Measurements from ENCODE around the gene PRG2. TPM values are rescaled to one million over a fixed set of nuclear protein-coding genes. Genes with fewer than 3 reads are reported as not detected.

The PRG2 gene
- total and polyA plus RNA-seq, 9 of the 15 experiments (the other 6 are each of a cell fraction or from before 2014, with no cell fraction given): 1.8 to 78.0 (median 26.6) TPM

DNA sequence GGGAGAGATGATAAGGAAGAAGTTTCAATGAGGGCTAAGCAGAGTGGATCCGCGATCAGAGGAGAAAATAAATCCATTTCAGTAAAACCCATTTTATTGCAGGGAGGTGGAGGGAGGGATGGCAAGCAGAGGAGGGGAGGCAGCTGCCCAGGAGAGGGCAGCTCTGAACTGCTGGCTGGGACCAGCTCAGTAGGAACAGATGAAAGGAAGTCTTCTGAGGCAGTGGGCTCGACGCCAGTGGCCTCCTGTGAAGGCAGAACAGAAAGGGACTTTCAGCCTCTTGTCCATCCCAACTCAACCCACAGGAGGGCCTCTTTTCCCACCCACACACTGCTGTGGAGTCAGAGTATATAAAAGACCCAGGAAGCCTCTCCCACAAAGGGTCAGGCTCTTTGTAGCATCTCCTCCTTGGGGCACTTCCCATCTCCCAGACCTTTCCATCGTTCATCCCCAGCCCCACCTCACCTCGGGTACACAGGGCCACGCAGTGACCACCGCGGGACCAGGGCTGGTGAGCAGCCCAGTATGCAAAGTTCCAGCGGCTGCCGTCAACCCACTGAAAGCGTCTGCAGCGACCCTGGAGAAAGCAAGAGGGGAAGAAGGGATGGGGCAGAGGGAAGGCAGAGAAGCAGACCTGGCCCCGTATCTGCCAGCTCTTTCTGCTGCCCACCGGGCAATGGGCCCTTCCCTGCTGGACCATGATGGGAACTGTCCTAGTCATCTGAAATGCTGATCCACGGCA is 3.0 kb downstream of the PRG2 start (continued):
- TF ChIP-seq, protein P1, sequence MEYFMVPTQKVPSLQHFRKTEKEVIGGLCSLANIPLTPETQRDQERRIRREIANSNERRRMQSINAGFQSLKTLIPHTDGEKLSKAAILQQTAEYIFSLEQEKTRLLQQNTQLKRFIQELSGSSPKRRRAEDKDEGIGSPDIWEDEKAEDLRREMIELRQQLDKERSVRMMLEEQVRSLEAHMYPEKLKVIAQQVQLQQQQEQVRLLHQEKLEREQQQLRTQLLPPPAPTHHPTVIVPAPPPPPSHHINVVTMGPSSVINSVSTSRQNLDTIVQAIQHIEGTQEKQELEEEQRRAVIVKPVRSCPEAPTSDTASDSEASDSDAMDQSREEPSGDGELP (CRISPR knock-in tag; IDR thresholded peaks at IDR 0.05; ENCODE audit: borderline replicate concordance): no peak
- TF ChIP-seq ZKSCAN8 (CRISPR knock-in tag; IDR thresholded peaks at IDR 0.05) (no peak), ZNF121 (CRISPR knock-in tag; conservative IDR thresholded peaks at IDR 0.05) (no peak), ZNF589 (CRISPR knock-in tag; IDR thresholded peaks at IDR 0.05; ENCODE audit: low read depth) (no peak), RBM25 (IDR thresholded peaks at IDR 0.05; ENCODE audit: low read depth, low read length, severe bottlenecking) (no peak), ZNF41 (CRISPR knock-in tag; conservative IDR thresholded peaks at IDR 0.05) (no peak), CTBP1 (IDR thresholded peaks at IDR 0.05; ENCODE audit: borderline replicate concordance) (peak; percentile 34; the same call in 1 of the 2 replicates), ZNF75A (CRISPR knock-in tag; IDR thresholded peaks at IDR 0.05) (0 out of 2 replicates have a peak, but pooled peaks have one; percentile 44)
- TF ChIP-seq, protein P2, sequence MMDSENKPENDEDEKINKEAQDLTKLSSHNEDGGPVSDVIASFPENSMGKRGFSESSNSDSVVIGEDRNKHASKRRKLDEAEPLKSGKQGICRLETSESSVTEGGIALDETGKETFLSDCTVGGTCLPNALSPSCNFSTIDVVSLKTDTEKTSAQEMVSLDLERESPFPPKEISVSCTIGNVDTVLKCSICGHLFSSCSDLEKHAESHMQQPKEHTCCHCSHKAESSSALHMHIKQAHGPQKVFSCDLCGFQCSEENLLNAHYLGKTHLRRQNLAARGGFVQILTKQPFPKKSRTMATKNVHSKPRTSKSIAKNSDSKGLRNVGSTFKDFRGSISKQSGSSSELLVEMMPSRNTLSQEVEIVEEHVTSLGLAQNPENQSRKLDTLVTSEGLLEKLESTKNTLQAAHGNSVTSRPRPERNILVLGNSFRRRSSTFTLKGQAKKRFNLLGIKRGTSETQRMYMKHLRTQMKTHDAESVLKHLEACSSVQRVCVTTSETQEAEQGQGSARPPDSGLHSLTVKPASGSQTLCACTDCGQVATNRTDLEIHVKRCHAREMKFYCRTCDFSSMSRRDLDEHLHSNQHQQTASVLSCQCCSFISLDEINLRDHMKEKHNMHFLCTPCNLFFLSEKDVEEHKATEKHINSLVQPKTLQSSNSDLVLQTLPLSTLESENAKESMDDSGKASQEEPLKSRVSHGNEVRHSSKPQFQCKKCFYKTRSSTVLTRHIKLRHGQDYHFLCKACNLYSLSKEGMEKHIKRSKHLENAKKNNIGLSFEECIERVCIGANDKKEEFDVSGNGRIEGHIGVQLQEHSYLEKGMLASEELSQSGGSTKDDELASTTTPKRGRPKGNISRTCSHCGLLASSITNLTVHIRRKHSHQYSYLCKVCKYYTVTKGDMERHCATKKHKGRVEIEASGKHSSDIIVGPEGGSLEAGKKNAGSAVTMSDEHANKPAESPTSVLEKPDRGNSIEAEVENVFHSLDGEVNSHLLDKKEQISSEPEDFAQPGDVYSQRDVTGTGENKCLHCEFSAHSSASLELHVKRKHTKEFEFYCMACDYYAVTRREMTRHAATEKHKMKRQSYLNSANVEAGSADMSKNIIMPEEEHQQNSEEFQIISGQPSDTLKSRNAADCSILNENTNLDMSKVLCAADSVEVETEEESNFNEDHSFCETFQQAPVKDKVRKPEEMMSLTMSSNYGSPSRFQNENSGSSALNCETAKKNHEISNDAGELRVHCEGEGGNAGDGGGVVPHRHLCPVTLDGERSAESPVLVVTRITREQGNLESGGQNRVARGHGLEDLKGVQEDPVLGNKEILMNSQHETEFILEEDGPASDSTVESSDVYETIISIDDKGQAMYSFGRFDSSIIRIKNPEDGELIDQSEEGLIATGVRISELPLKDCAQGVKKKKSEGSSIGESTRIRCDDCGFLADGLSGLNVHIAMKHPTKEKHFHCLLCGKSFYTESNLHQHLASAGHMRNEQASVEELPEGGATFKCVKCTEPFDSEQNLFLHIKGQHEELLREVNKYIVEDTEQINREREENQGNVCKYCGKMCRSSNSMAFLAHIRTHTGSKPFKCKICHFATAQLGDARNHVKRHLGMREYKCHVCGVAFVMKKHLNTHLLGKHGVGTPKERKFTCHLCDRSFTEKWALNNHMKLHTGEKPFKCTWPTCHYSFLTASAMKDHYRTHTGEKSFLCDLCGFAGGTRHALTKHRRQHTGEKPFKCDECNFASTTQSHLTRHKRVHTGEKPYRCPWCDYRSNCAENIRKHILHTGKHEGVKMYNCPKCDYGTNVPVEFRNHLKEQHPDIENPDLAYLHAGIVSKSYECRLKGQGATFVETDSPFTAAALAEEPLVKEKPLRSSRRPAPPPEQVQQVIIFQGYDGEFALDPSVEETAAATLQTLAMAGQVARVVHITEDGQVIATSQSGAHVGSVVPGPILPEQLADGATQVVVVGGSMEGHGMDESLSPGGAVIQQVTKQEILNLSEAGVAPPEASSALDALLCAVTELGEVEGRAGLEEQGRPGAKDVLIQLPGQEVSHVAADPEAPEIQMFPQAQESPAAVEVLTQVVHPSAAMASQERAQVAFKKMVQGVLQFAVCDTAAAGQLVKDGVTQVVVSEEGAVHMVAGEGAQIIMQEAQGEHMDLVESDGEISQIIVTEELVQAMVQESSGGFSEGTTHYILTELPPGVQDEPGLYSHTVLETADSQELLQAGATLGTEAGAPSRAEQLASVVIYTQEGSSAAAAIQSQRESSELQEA (IDR thresholded peaks at IDR 0.05; ENCODE audit: low read depth): no peak
- TF ChIP-seq, protein P3, sequence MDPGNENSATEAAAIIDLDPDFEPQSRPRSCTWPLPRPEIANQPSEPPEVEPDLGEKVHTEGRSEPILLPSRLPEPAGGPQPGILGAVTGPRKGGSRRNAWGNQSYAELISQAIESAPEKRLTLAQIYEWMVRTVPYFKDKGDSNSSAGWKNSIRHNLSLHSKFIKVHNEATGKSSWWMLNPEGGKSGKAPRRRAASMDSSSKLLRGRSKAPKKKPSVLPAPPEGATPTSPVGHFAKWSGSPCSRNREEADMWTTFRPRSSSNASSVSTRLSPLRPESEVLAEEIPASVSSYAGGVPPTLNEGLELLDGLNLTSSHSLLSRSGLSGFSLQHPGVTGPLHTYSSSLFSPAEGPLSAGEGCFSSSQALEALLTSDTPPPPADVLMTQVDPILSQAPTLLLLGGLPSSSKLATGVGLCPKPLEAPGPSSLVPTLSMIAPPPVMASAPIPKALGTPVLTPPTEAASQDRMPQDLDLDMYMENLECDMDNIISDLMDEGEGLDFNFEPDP (CRISPR knock-in tag; IDR thresholded peaks at IDR 0.05): no peak
- TF ChIP-seq, protein P4, sequence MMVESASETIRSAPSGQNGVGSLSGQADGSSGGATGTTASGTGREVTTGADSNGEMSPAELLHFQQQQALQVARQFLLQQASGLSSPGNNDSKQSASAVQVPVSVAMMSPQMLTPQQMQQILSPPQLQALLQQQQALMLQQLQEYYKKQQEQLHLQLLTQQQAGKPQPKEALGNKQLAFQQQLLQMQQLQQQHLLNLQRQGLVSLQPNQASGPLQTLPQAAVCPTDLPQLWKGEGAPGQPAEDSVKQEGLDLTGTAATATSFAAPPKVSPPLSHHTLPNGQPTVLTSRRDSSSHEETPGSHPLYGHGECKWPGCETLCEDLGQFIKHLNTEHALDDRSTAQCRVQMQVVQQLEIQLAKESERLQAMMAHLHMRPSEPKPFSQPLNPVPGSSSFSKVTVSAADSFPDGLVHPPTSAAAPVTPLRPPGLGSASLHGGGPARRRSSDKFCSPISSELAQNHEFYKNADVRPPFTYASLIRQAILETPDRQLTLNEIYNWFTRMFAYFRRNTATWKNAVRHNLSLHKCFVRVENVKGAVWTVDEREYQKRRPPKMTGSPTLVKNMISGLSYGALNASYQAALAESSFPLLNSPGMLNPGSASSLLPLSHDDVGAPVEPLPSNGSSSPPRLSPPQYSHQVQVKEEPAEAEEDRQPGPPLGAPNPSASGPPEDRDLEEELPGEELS (CRISPR knock-in tag; IDR thresholded peaks at IDR 0.05; ENCODE audit: borderline replicate concordance): no peak
- TF ChIP-seq, protein P5, sequence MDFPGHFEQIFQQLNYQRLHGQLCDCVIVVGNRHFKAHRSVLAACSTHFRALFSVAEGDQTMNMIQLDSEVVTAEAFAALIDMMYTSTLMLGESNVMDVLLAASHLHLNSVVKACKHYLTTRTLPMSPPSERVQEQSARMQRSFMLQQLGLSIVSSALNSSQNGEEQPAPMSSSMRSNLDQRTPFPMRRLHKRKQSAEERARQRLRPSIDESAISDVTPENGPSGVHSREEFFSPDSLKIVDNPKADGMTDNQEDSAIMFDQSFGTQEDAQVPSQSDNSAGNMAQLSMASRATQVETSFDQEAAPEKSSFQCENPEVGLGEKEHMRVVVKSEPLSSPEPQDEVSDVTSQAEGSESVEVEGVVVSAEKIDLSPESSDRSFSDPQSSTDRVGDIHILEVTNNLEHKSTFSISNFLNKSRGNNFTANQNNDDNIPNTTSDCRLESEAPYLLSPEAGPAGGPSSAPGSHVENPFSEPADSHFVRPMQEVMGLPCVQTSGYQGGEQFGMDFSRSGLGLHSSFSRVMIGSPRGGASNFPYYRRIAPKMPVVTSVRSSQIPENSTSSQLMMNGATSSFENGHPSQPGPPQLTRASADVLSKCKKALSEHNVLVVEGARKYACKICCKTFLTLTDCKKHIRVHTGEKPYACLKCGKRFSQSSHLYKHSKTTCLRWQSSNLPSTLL (IDR thresholded peaks at IDR 0.05): no peak

Measured in K562 (cell line).